Measurements from ENCODE around the gene PLEKHA6.

DNA sequence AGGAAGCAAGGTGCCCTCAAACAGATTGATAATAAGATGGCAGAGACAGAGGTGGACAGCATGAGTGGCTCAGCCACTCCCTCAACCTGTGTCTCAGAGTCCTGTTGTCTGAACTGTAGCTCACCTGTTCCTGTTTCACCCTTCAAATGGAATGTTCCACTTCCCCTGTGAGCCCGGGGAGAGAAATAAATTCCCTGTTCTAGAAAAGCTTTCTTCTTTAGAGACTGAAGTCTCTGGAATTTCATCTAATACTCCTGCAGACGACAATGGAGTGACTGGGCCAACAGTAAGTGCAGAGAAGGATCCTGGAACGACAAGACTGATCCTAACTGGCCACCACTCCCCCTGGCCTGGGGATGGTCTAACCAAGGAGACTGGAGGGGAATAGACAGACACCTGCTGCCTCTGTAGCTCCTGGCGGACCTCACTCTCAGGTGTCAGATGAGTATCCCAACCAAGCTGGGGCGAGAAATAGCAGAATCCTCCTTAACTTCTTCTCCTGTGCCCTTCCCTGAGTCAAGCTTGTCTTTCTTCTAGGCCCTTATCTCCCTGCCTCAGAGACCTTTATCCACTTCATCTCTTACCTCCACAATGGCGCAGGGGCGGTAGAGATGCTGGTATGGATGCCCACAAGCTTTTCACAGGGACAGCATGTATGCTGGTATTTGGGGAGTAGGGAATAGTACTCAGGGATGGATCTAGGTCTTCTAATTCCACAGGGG, 45.4 kb downstream of the PLEKHA6 start:
- TF ChIP-seq, protein P1, sequence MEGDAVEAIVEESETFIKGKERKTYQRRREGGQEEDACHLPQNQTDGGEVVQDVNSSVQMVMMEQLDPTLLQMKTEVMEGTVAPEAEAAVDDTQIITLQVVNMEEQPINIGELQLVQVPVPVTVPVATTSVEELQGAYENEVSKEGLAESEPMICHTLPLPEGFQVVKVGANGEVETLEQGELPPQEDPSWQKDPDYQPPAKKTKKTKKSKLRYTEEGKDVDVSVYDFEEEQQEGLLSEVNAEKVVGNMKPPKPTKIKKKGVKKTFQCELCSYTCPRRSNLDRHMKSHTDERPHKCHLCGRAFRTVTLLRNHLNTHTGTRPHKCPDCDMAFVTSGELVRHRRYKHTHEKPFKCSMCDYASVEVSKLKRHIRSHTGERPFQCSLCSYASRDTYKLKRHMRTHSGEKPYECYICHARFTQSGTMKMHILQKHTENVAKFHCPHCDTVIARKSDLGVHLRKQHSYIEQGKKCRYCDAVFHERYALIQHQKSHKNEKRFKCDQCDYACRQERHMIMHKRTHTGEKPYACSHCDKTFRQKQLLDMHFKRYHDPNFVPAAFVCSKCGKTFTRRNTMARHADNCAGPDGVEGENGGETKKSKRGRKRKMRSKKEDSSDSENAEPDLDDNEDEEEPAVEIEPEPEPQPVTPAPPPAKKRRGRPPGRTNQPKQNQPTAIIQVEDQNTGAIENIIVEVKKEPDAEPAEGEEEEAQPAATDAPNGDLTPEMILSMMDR (IDR thresholded peaks at IDR 0.05): no peak
- TF ChIP-seq POLR2A (IDR thresholded peaks at IDR 0.05): no peak

Data from testis (tissue), 2 donors.